C4-2B (cell line): Measurements from ENCODE around the gene WDR74.

ENCODE experiments used
- CTCF ChIP-seq: fragments of 450-650 bp; conservative IDR thresholded peaks from 2 replicates; pipeline ENCODE4 v1.5.1; 2017; ENCODE audit warnings: mild to moderate bottlenecking
- ZFX ChIP-seq: fragments of 450-650 bp; IDR thresholded peaks from 2 replicates; pipeline ENCODE4 v1.6.1; 2017

GRCh38 chr11:62786318-62787004, 52.9 kb downstream of the WDR74 start:
- TF ChIP-seq CTCF: peak; percentile 99
- no peak; the same call in 1 of the 2 replicates for TF ChIP-seq ZFX
